Glomerular visceral epithelial cell (primary cell): ENCODE results near the gene TXNIP.

ENCODE experiments used
- DNase-seq: peaks from one replicate; pipeline ENCODE4 v3.0.0-alpha.2; 2016; ENCODE audit errors: extremely low spot score

Gene TXNIP

GRCh38 chr1:145963265-145964019 is 32.9 kb downstream of the TXNIP start:
- DNase-seq: peak; percentile 78

GRCh38 chr1:145962157-145963102 is 33.9 kb downstream of the TXNIP start:
- no peak for DNase-seq

- no peak for DNase-seq
Measured at GRCh38 chr1:145961425-145962156, 34.8 kb downstream of the TXNIP start.

GRCh38 chr1:145961109-145961424 is 35.3 kb downstream of the TXNIP start:
- DNase-seq: no peak

- DNase-seq: peak; percentile 52
Measured at GRCh38 chr1:145960468-145961108, 35.8 kb downstream of the TXNIP start.

- no peak for DNase-seq
Measured at GRCh38 chr1:145959957-145960467, 36.4 kb downstream of the TXNIP start.

- DNase-seq: no peak
Measured at GRCh38 chr1:145959333-145959732, 37.0 kb downstream of the TXNIP start.

- DNase-seq: no peak
Measured at GRCh38 chr1:145958734-145959133, 37.6 kb downstream of the TXNIP start.

- peak; percentile 97 for DNase-seq
Measured at GRCh38 chr1:145957443-145958319, 38.7 kb downstream of the TXNIP start, which contains the start of gene LIX1L. LIX1L (minus strand) TSS chr1:145958017; CDS start chr1:145957927, 90 bp downstream.

- no peak for DNase-seq
Measured at GRCh38 chr1:145956781-145957442, 39.5 kb downstream of the TXNIP start.

- no peak for DNase-seq
Measured at GRCh38 chr1:145956361-145956760, 40.0 kb downstream of the TXNIP start.

- no peak for DNase-seq
Measured at GRCh38 chr1:145955436-145955835, 40.9 kb downstream of the TXNIP start.

- no peak for DNase-seq
Measured at GRCh38 chr1:145953861-145954260, 42.5 kb downstream of the TXNIP start.

GRCh38 chr1:145952903-145953302 is 43.5 kb downstream of the TXNIP start:
- no peak for DNase-seq

GRCh38 chr1:145951526-145951925 is 44.9 kb downstream of the TXNIP start:
- DNase-seq: no peak

- no peak for DNase-seq
Measured at GRCh38 chr1:145949219-145949618, 47.2 kb downstream of the TXNIP start.

GRCh38 chr1:145947551-145947950 is 48.8 kb downstream of the TXNIP start:
- no peak for DNase-seq

- no peak for DNase-seq
Measured at GRCh38 chr1:145946477-145946986, 49.8 kb downstream of the TXNIP start.

GRCh38 chr1:145944532-145944931 is 51.8 kb downstream of the TXNIP start:
- no peak for DNase-seq

GRCh38 chr1:145942871-145943270 is 53.5 kb downstream of the TXNIP start:
- no peak for DNase-seq
